Superior temporal gyrus (tissue), 1 donor: ENCODE results near the gene RFX7.

Experiments used
- DNase-seq: peaks from one replicate; pipeline ENCODE4 v3.0.0-alpha.2; 2016; ENCODE audit errors: extremely low spot score

The RFX7 gene

GRCh38 chr15:56244038-56244810 is 545 bp upstream of the RFX7 start:
- peak; percentile 82 for DNase-seq

DNA sequence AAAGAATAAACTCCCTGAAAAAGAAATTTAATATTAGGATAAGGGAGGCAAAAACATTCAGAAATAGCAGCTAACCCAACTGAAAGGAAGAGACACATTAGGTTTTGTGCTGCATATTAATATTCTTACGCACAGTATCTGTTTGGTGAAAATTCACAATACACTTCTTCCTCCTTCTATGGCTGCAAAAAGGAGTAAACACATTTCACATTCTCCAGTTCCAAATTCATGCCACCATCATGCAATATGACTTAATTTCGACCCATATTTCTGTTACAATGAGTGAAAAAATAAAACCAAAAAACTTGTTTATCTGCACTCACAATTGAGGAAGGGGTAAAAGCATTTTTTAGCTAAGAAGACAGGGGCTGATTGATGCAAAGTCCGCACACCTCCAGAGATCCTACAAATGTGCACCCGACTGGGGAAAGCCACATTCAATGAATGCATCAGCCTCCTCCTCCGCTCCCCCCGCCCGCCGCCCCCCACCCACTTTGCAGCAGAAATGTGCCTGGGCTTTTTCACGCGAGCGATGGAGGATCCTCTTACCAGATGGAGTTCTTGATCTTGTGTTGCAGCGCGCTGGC is 1.0 kb downstream of the RFX7 start:
- peak; percentile 61 for DNase-seq

- DNase-seq: peak; percentile 36
These were observed 2.1 kb downstream of the RFX7 start for GRCh38 chr15:56241374-56242105.

DNA sequence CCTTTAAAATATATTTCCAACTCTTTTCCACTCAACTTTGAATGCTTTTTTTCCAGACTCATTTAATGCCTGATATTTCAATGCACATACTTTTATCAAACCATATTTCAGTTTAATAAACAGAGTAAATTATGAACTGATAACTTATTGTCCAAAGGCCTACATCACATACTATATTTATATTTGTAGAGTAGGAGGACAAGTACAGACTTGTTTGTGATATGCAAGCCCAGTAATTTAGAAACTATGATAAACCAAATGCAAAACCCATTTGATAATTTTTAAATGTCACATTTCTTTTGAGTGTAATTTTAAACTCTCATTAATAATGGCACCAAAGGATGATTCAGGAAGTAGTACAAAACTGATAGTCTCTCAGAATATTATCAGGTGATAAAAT is 3.3 kb downstream of the RFX7 start:
- no peak for DNase-seq

GRCh38 chr15:56236197-56236596 is 7.5 kb downstream of the RFX7 start:
- no peak for DNase-seq

DNA sequence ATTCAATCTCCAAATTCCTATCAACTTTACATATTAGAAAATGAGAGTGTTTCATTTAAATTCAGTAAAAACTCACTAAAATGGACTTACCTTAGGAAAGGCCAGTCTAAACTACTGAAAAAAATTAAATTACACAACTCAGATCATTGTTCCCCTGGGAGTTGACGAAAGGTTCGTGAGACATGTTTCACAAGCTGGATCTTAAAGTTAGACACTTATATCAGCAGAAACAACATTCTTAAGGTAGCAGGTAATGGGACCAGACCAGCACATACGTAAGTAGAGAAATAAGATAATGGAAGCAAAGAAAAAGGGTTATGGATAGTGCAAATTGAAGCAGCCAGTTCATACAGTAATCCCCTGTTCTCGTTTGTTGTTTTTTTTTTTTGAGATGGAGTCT is 8.9 kb downstream of the RFX7 start:
- DNase-seq: no peak

DNA sequence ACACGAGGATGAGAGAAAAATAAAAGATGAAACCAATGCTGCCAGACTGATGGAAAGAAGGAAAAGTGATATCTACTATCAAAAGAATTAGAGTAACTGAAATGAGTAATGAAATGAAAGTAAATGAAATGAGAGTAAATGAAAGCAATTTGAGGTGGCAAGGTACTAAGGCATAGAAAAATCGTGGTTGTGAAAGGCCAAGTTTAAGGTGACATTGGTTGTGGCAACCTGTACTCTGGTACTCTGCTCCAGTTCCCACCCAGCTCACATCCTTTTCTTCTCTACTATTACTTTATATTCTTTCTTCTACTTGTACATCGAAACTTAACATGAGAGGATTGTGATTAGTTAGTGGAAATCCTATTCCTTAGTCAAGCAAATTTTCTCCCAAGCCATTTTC is 10.1 kb downstream of the RFX7 start:
- DNase-seq: no peak

GRCh38 chr15:56232058-56232457 is 11.6 kb downstream of the RFX7 start:
- DNase-seq: no peak

GRCh38 chr15:56228854-56229253 is 14.8 kb downstream of the RFX7 start:
- no peak for DNase-seq

DNA sequence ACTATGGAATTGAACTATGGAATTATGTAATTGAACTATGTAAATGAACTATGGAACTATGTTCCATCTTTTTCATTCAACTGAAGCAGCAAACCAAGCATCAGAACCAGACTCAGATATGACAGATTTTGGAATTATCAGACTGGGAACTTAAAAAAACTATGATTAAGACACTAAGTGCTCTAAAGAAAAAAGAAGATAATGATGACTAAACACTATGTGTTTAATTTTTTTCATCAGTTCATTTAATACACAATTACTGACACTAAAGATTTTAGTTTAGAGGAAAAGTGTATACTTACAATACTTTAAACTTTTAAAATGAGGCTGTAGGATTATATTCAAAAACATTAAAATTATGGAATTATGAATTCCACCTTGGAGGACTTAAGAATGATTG is 15.3 kb downstream of the RFX7 start:
- DNase-seq: no peak

- DNase-seq: no peak
These were observed 15.9 kb downstream of the RFX7 start for GRCh38 chr15:56227780-56228179.

GRCh38 chr15:56227306-56227705 is 16.4 kb downstream of the RFX7 start:
- DNase-seq: no peak

GRCh38 chr15:56225520-56225919 is 18.2 kb downstream of the RFX7 start:
- DNase-seq: no peak

DNA sequence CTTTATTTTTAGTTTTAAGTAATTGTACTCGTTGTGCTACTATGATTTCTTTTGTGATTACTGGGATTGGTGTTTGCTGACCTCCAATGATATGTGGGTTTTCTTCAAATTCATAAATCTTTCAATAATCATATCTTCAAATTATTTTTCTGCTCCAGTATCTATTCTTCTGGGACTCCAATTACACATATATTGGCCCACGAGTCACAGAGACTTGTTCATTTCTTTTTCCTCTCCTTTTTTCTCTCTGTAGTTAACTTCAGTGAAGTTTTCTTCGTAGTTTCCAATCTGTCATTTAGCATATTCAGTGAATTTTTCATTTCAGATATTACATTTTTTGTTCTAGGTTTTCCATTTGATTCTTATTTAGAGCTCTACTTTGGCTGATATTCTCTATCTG is 21.4 kb downstream of the RFX7 start:
- no peak for DNase-seq

- no peak for DNase-seq
These were observed 26.3 kb downstream of the RFX7 start for GRCh38 chr15:56217341-56217740.

DNA sequence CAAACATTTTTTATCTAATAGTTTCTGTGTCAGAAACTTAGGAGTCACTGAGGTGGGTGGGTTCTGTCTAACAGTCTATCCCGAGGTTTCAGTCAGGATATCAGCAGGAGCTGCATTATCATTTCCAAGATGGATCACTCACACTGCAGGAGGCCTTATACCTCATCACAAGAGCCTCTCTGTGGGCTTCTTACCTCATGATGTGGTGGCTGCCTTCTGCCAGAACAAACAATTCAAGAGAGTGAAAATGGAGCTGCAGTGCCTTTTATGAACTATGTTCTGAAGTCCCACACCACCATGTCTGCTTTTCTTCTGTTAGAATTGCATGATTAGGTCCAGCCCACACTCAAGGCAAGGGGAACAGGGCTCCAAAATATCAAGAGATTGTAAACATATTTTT is 27.9 kb downstream of the RFX7 start:
- DNase-seq: no peak

DNA sequence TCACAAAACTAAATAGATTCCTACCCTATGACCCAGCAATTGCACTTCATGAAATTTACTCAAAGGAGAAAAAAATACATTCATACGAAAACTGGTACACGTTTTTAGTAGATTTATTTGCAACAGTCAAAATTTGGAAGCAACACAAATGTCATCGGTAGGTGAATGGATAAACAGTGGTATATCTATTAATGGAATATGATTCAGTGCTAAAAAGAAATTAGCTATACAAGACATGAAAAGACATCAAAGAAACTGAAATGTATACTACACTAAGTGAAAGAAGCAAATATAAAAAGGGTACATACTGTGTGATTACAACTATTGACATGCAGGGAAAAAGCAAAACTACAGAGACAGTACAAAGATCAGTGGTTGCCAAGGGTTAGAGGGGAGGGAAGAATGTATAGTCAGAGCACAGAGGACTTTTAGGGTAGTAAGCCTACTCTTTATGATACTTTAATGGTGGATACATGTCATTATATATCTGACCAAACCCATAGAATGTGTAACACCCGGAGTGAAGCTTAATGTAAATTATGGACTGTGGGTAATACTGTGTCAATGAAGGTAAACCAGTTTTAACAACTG is 31.6 kb downstream of the RFX7 start:
- no peak for DNase-seq

- no peak for DNase-seq
These were observed 32.6 kb downstream of the RFX7 start for GRCh38 chr15:56211064-56211463.

GRCh38 chr15:56208641-56209155 is 35.0 kb downstream of the RFX7 start:
- no peak for DNase-seq

DNA sequence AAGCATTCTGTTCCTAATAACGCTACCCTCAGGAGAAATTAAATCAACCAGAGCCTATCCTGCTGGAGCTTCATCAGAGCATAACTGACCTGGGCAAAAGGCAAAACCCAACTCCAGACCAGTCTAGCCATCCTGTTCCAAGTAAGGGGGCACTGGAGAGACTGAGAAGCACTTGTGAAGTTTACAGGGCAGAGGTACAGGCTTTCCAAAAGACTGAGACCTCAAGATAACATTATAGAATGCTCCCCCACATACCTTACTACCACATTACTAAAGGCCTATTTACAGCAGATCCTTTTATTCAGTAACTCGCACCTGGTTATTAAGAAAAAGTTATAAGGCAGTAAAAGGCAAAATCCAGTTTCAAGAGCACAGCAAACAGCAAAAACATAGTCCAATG is 35.5 kb downstream of the RFX7 start:
- DNase-seq: no peak

GRCh38 chr15:56207711-56208110 is 36.0 kb downstream of the RFX7 start:
- DNase-seq: no peak

- no peak for DNase-seq
These were observed 36.6 kb downstream of the RFX7 start for GRCh38 chr15:56207092-56207491.
